ENCODE measurements around the gene PZP. TPM values are rescaled to one million over a fixed set of nuclear protein-coding genes. Genes with fewer than 3 reads are reported as not detected.
A peak's percentile ranks its signal among the peaks of the same experiment; 100 is the strongest.

Gene PZP
- total and polyA plus RNA-seq, 2 of the 13 experiments (the other 11 are each of a cell fraction or from before 2014, with no cell fraction given) = 0.07 to 0.89 TPM

DNA sequence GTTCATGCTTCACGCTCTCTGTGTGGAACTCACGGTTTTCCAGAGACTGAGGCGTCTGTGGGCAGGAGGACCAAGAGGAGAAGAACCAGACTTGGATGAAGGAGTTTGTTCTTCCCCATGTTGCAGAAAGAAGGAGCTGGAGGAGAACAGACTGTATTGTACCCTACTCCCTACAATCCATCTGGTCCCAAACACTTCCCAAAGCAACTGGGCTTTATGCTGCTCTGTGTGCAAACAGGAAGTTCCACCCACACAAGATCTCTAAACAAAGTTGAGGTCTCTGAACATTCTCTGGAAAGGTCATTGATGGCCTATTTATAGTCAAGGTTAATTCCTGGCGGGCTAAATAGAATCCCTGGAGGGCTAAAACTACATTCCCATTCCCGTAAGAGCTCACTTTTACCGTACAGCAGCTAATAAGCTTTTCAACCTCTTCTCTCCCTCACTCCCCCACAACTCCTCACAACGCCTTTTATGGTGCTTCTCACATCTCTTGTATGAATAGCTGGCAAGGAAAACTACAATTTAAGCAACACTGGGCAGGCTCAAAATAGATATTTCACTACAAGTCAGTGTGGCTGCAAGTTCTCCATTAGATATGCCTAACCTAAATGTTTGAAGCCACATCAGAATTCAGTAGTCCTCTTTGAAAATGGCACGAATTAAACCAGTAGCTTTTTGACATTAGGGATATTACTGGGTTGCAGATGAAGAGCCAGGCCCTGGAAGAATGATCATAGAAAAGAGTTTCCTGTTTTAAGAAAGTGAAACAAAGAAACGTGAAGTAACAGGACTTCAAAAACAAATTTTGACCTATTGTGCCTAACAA, 92.2 kb downstream of the PZP start, which contains the start of gene A2M (continued):
- TF ChIP-seq, protein P1, sequence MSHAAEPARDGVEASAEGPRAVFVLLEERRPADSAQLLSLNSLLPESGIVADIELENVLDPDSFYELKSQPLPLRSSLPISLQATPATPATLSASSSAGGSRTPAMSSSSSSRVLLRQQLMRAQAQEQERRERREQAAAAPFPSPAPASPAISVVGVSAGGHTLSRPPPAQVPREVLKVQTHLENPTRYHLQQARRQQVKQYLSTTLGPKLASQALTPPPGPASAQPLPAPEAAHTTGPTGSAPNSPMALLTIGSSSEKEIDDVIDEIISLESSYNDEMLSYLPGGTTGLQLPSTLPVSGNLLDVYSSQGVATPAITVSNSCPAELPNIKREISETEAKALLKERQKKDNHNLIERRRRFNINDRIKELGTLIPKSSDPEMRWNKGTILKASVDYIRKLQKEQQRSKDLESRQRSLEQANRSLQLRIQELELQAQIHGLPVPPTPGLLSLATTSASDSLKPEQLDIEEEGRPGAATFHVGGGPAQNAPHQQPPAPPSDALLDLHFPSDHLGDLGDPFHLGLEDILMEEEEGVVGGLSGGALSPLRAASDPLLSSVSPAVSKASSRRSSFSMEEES (CRISPR knock-in tag; IDR thresholded peaks at IDR 0.05) = peak; percentile 75; the same call in 1 of the 2 replicates
- TF ChIP-seq, protein P2, sequence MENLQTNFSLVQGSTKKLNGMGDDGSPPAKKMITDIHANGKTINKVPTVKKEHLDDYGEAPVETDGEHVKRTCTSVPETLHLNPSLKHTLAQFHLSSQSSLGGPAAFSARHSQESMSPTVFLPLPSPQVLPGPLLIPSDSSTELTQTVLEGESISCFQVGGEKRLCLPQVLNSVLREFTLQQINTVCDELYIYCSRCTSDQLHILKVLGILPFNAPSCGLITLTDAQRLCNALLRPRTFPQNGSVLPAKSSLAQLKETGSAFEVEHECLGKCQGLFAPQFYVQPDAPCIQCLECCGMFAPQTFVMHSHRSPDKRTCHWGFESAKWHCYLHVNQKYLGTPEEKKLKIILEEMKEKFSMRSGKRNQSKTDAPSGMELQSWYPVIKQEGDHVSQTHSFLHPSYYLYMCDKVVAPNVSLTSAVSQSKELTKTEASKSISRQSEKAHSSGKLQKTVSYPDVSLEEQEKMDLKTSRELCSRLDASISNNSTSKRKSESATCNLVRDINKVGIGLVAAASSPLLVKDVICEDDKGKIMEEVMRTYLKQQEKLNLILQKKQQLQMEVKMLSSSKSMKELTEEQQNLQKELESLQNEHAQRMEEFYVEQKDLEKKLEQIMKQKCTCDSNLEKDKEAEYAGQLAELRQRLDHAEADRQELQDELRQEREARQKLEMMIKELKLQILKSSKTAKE (CRISPR knock-in tag; IDR thresholded peaks at IDR 0.05; ENCODE audit: borderline replicate concordance) = peak; percentile 93
- TF ChIP-seq, protein P3, sequence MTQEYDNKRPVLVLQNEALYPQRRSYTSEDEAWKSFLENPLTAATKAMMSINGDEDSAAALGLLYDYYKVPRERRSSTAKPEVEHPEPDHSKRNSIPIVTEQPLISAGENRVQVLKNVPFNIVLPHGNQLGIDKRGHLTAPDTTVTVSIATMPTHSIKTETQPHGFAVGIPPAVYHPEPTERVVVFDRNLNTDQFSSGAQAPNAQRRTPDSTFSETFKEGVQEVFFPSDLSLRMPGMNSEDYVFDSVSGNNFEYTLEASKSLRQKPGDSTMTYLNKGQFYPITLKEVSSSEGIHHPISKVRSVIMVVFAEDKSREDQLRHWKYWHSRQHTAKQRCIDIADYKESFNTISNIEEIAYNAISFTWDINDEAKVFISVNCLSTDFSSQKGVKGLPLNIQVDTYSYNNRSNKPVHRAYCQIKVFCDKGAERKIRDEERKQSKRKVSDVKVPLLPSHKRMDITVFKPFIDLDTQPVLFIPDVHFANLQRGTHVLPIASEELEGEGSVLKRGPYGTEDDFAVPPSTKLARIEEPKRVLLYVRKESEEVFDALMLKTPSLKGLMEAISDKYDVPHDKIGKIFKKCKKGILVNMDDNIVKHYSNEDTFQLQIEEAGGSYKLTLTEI (CRISPR knock-in tag; conservative IDR thresholded peaks at IDR 0.05) = no peak
- peak; percentile 90 for TF ChIP-seq FOXO1 (CRISPR knock-in tag; IDR thresholded peaks at IDR 0.05)
- no peak; the same call in 1 of the 2 replicates for TF ChIP-seq ZBTB21 (CRISPR knock-in tag; IDR thresholded peaks at IDR 0.05)
- peak; percentile 60; the same call in 1 of the 2 replicates for TF ChIP-seq HNF4G (IDR thresholded peaks at IDR 0.05; ENCODE audit: borderline replicate concordance, low read depth, low read length)
- TF ChIP-seq HNF4G (CRISPR knock-in tag; IDR thresholded peaks at IDR 0.05; ENCODE audit: borderline replicate concordance, low read depth) = no peak; the same call in 1 of the 2 replicates
- peak; percentile 96 for TF ChIP-seq GZF1 (CRISPR knock-in tag; IDR thresholded peaks at IDR 0.05)
- peak; percentile 98 for TF ChIP-seq NCOA2 (CRISPR knock-in tag; IDR thresholded peaks at IDR 0.05)
- TF ChIP-seq ZNF329 (CRISPR knock-in tag; IDR thresholded peaks at IDR 0.05; ENCODE audit: low read depth) = peak; percentile 73; the same call in 1 of the 2 replicates
- TF ChIP-seq ZNF644 (CRISPR knock-in tag; IDR thresholded peaks at IDR 0.05; ENCODE audit: low read depth) = peak; percentile 50; the same call in 1 of the 2 replicates
- TF ChIP-seq, protein P4, sequence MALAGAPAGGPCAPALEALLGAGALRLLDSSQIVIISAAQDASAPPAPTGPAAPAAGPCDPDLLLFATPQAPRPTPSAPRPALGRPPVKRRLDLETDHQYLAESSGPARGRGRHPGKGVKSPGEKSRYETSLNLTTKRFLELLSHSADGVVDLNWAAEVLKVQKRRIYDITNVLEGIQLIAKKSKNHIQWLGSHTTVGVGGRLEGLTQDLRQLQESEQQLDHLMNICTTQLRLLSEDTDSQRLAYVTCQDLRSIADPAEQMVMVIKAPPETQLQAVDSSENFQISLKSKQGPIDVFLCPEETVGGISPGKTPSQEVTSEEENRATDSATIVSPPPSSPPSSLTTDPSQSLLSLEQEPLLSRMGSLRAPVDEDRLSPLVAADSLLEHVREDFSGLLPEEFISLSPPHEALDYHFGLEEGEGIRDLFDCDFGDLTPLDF (CRISPR knock-in tag; IDR thresholded peaks at IDR 0.05) = peak; percentile 55; the same call in 1 of the 2 replicates
- TF ChIP-seq KAT7 (CRISPR knock-in tag; IDR thresholded peaks at IDR 0.05; ENCODE audit: borderline replicate concordance) = peak; percentile 76; the same call in 1 of the 2 replicates
- TF ChIP-seq SMAD1 (CRISPR knock-in tag; IDR thresholded peaks at IDR 0.05; ENCODE audit: borderline replicate concordance, low read depth) = no peak
- peak; percentile 86 for TF ChIP-seq SKI (IDR thresholded peaks at IDR 0.05; ENCODE audit: partially characterized antibody)
- no peak for TF ChIP-seq ZNF605 (CRISPR knock-in tag; IDR thresholded peaks at IDR 0.05)
- peak; percentile 64; the same call in 1 of the 2 replicates for TF ChIP-seq ZNF616 (CRISPR knock-in tag; IDR thresholded peaks at IDR 0.05; ENCODE audit: low read depth)
- peak; percentile 61; the same call in 1 of the 2 replicates for TF ChIP-seq ARNT2 (CRISPR knock-in tag; IDR thresholded peaks at IDR 0.05; ENCODE audit: low read depth)
- TF ChIP-seq RELA (CRISPR knock-in tag; IDR thresholded peaks at IDR 0.05) = 0 out of 2 replicates have a peak, but pooled peaks have one; percentile 59
- TF ChIP-seq, protein P5, sequence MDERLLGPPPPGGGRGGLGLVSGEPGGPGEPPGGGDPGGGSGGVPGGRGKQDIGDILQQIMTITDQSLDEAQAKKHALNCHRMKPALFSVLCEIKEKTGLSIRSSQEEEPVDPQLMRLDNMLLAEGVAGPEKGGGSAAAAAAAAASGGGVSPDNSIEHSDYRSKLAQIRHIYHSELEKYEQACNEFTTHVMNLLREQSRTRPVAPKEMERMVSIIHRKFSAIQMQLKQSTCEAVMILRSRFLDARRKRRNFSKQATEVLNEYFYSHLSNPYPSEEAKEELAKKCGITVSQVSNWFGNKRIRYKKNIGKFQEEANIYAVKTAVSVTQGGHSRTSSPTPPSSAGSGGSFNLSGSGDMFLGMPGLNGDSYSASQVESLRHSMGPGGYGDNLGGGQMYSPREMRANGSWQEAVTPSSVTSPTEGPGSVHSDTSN (CRISPR knock-in tag; IDR thresholded peaks at IDR 0.05) = 0 out of 2 replicates have a peak, but pooled peaks have one; percentile 13
